ENCODE results near the gene LIPC.

LIPC gene

DNA sequence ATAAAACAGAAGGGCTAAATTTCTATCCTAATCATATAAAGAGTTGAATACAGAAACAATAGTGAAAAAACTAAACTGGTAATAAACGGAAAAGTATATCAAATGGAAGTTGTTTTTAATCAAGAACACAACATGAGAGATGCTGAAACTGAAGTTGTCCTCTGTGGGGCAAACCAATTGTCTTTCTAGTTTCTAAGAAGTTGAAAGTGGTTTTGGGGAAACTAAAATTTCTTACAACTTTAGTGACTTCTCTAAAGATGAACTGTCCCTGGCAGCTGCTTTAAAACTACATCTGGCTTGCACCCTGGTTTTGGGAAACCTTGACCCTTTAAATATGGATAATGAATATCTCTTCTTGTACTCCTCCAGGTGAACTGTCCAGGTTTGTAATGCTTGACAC lies 162.1 kb downstream of the LIPC start:
- POLR2A ChIA-PET: no interaction called here
- peaks cover 0 to 9% of the 10 kb centered on the region in 2 experiments; a peak in 1 of 3 replicates for H3K36me3 ChIP-seq (ENCODE audit: control insufficient read depth in 2 of 2, insufficient read depth in 1 of 2, low read length in 2 of 2)

GRCh38 chr15:58594898-58595297 lies 163.1 kb downstream of the LIPC start:
- Histone ChIP-seq H3K4me3 (ENCODE audit: low read depth, low read length) (no peak overlapping the region), H3K4me1 (ENCODE audit: control insufficient read depth, insufficient read depth, low read length) (no peaks in the 10 kb centered on the region), H3K36me3 (ENCODE audit: control insufficient read depth in 2 of 2, insufficient read depth in 1 of 2, low read length in 2 of 2) (peaks cover 0 to 9% of the 10 kb centered on the region in 2 experiments; a peak in 1 of 3 replicates), H3K27ac (ENCODE audit: extremely low read depth, low read depth, low read length) (no peak overlapping the region), H3K9me3 (ENCODE audit: control insufficient read depth, insufficient read depth, low read depth, low read length) (no peaks in the 10 kb centered on the region)
- ChIA-PET CTCF (interaction anchor here (0.7 kb wide), 1 partner anchor 10 kb away, joined by 3 read pairs; no protein-coding TSS in a partner anchor), POLR2A (no interaction called here)
- TF ChIP-seq ZBTB21 (tag by site-specific recombination; IDR thresholded peaks at IDR 0.05) (no peak), ZNF140 (tag by site-specific recombination; IDR thresholded peaks at IDR 0.05) (no peak), SP3 (tag by site-specific recombination; IDR thresholded peaks at IDR 0.05) (no peak), GLI4 (tag by site-specific recombination; IDR thresholded peaks at IDR 0.05) (no peak), ZNF26 (tag by site-specific recombination; IDR thresholded peaks at IDR 0.05) (no peak), HOXA7 (CRISPR knock-in tag; IDR thresholded peaks at IDR 0.05; ENCODE audit: borderline replicate concordance) (no peak), INSM2 (tag by site-specific recombination; IDR thresholded peaks at IDR 0.05) (no peak), ZNF426 (tag by site-specific recombination; IDR thresholded peaks at IDR 0.05) (no peak), ZNF23 (tag by site-specific recombination; IDR thresholded peaks at IDR 0.05; ENCODE audit: borderline replicate concordance) (no peak), ZNF114 (tag by site-specific recombination; IDR thresholded peaks at IDR 0.05) (no peak), MYNN (tag by site-specific recombination; IDR thresholded peaks at IDR 0.05; ENCODE audit: borderline replicate concordance) (no peak), ZNF501 (tag by site-specific recombination; IDR thresholded peaks at IDR 0.05) (no peak), ZNF221 (tag by site-specific recombination; IDR thresholded peaks at IDR 0.05; ENCODE audit: borderline replicate concordance) (no peak), SP7 (tag by site-specific recombination; IDR thresholded peaks at IDR 0.05) (no peak), ZNF292 (tag by site-specific recombination; IDR thresholded peaks at IDR 0.05; ENCODE audit: borderline replicate concordance, low read depth) (no peak), SCRT2 (tag by site-specific recombination; IDR thresholded peaks at IDR 0.05) (no peak), KLF10 (tag by site-specific recombination; IDR thresholded peaks at IDR 0.05) (no peak)

More for the DNA sequence above, 162.1 kb downstream of the LIPC start:
- no peaks in the 10 kb centered on the region for H3K9me3 ChIP-seq (ENCODE audit: control insufficient read depth, insufficient read depth, low read depth, low read length)
- no peak overlapping the region for H3K4me3 ChIP-seq (ENCODE audit: low read depth, low read length)
- no peaks in the 10 kb centered on the region for H3K4me1 ChIP-seq (ENCODE audit: control insufficient read depth, insufficient read depth, low read length)
- CTCF ChIA-PET: interaction anchor here (0.6 kb wide), 1 partner anchor 104 kb away, joined by 5 read pairs; no protein-coding TSS in a partner anchor
- H3K27ac ChIP-seq (ENCODE audit: extremely low read depth, low read depth, low read length): no peak overlapping the region
- TF ChIP-seq ZSCAN30 (tag by site-specific recombination; IDR thresholded peaks at IDR 0.05) (no peak), PRDM4 (tag by site-specific recombination; IDR thresholded peaks at IDR 0.05) (no peak), ZNF623 (tag by site-specific recombination; IDR thresholded peaks at IDR 0.05) (no peak), ZNF621 (tag by site-specific recombination; IDR thresholded peaks at IDR 0.05) (no peak), BCL11A (tag by site-specific recombination; IDR thresholded peaks at IDR 0.05; ENCODE audit: low read depth) (no peak), ZNF792 (tag by site-specific recombination; IDR thresholded peaks at IDR 0.05) (no peak)
- TF ChIP-seq, protein P1, sequence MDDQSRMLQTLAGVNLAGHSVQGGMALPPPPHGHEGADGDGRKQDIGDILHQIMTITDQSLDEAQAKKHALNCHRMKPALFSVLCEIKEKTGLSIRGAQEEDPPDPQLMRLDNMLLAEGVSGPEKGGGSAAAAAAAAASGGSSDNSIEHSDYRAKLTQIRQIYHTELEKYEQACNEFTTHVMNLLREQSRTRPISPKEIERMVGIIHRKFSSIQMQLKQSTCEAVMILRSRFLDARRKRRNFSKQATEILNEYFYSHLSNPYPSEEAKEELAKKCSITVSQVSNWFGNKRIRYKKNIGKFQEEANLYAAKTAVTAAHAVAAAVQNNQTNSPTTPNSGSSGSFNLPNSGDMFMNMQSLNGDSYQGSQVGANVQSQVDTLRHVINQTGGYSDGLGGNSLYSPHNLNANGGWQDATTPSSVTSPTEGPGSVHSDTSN (CRISPR knock-in tag; IDR thresholded peaks at IDR 0.05): no peak

Data from HEK293 (cell line).